ENCODE results near the gene CD82. TPM values are rescaled to one million over a fixed set of nuclear protein-coding genes. Genes with fewer than 3 reads are reported as not detected.

CD82 gene
- total and polyA plus RNA-seq, 7 experiments from 2014 or later = 36.4 to 319 (median 57.2) TPM

DNA sequence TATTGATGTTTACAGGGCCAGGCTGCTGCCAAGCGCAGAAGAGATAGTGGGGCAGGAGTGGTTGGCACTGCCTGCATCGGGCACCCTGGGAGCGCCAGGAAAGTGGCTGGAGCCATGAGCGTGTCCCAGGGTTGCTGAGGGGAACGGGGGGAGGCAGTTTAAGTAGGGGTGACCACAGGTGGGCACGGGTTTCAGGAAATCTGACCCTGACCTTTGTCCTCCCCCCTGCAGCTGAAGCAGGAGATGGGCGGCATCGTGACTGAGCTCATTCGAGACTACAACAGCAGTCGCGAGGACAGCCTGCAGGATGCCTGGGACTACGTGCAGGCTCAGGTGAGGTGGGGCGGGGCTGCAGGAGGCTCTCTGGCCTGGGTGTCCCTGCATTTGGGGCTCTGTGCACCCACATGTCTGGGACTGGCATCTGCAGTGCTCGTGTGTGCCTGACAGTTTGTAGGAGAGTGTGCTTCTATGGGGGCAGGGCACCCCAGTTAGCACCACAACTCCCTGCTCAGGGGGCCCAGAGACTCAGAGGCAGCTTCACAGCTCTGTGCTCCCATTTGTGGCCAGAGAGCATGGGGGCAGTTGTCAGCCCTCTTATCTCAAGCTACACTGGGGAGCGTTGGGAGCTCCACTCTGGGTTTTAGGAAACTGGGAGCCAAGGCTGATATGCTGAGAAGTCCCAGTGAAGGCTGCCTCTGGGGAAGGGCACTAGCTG lies 49.7 kb downstream of the CD82 start:
- Histone ChIP-seq H3K36me3 (ENCODE audit: control insufficient read depth in 2 of 3, insufficient read depth in 3 of 3, low read length in 3 of 3) (peaks cover 0 to 21% (median 0%) of the 10 kb centered on the region in 3 experiments), H3K27ac (ENCODE audit: low read depth, low read length) (no peak overlapping the region), H3K4me3 (ENCODE audit: low read length) (no peak overlapping the region), H3K9me3 (ENCODE audit: control insufficient read depth in 2 of 3, low read length in 3 of 3) (no peaks in the 10 kb centered on the region), H3K4me1 (ENCODE audit: control insufficient read depth in 2 of 2, insufficient read depth in 2 of 2, low read length in 2 of 2) (peaks cover 41 to 63% of the 10 kb centered on the region in 2 donors), H3K27me3 (ENCODE audit: control insufficient read depth in 2 of 2, insufficient read depth in 2 of 2, low read length in 2 of 2) (no peaks in the 10 kb centered on the region)
- ATAC-seq (no peak), DNase-seq (no peak)
- ChIA-PET CTCF (interaction anchor here (0.8 to 14.7 kb wide), 4 partner anchors 22 to 159 kb away, joined by 3 to 379 read pairs (median 3); partner anchors contain the start of gene CD82), POLR2A (interaction anchor here (0.7 to 4.2 kb wide), 2 partner anchors 50 to 57 kb away, joined by 3 to 32 read pairs; no protein-coding TSS in a partner anchor)
- H3K4me3 Mint-ChIP-seq = peak overlapping the region in 2 of 10 donors; percentile 51 to 55
- peaks cover 22 to 66% (median 60%) of the 10 kb centered on the region in 7 donors for H3K4me1 Mint-ChIP-seq
- intact Hi-C loops (cut with micrococcal nuclease) = no loop called here
- no peaks in the 10 kb centered on the region for H3K27me3 Mint-ChIP-seq
- H3K36me3 Mint-ChIP-seq = peaks cover 0 to 25% (median 0%) of the 10 kb centered on the region in 5 donors
- no peaks in the 10 kb centered on the region for H3K9me3 Mint-ChIP-seq
- H3K27ac Mint-ChIP-seq = peak overlapping the region in 8 of 9 donors; percentile 54 to 91 (median 76)

DNA sequence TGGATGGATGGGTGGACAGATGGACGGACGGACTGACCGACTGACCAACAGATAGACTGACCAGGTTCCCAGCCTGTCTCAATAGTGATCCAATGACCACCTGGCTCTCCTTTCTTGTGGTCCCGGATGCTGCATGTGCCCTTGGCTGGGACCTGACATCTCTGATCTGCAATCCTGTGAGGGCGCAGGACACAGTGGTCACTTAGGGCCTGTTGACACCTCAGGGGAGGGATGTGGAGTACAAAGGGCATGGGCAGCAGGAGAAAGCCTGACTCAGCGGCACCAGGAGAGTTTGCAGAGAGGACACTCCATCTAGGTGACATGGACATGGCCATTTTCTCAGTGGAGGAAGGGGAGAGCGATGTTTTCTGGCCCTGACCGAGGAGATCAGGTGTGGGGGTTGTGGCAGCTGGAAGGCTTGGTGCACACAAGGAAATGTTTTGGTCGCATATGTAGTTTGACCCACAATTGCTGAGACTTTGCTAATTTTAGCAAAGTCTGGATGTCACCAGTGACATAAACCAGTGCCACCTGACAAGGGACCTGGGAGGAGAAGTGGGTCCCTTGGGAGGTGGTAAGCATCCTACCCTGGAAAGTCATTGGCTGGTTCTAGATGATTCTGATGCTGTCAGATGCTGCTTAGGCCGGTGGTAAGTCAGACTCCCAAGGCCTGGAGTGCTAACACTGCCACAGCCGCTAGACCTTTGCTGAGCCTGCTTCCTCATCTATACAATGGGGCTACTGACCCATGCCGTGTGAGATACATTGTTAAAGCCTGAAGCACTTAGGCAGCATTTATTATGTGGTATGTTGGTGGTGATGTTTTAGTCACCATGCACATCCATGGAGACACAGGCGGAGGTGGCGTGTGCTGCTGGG lies 50.7 kb downstream of the CD82 start:
- no peak for ATAC-seq
- intact Hi-C loops (cut with micrococcal nuclease) = loop anchor here in 1 of 2 donors (2.0 kb wide), 1 partner anchor 51 kb away; the partner anchor contains the start of gene CD82
- Mint-ChIP-seq H3K9me3 (no peaks in the 10 kb centered on the region), H3K36me3 (peaks cover 0 to 32% (median 0%) of the 10 kb centered on the region in 5 donors), H3K4me3 (no peak overlapping the region), H3K4me1 (peaks cover 21 to 65% (median 51%) of the 10 kb centered on the region in 7 donors), H3K27me3 (no peaks in the 10 kb centered on the region), H3K27ac (peak overlapping the region in 3 of 9 donors; percentile 5 to 60 (median 11))
- Histone ChIP-seq H3K9me3 (ENCODE audit: control insufficient read depth in 2 of 3, low read length in 3 of 3) (no peaks in the 10 kb centered on the region), H3K27ac (ENCODE audit: low read depth, low read length) (no peak overlapping the region), H3K27me3 (ENCODE audit: control insufficient read depth in 2 of 2, insufficient read depth in 2 of 2, low read length in 2 of 2) (no peaks in the 10 kb centered on the region), H3K4me3 (ENCODE audit: low read length) (no peak overlapping the region), H3K36me3 (ENCODE audit: control insufficient read depth in 2 of 3, insufficient read depth in 3 of 3, low read length in 3 of 3) (peaks cover 0 to 21% (median 0%) of the 10 kb centered on the region in 3 experiments), H3K4me1 (ENCODE audit: control insufficient read depth in 2 of 2, insufficient read depth in 2 of 2, low read length in 2 of 2) (peaks cover 31 to 56% of the 10 kb centered on the region in 2 donors)
- ChIA-PET CTCF (interaction anchor here (1.0 to 14.7 kb wide), 9 partner anchors 11 to 295 kb away, joined by 3 to 379 read pairs (median 5); partner anchors contain the start of gene CD82), POLR2A (interaction anchor here (1.1 to 4.2 kb wide), 2 partner anchors 54 to 58 kb away, joined by 3 to 32 read pairs; no protein-coding TSS in a partner anchor)
- DNase-seq = no peak

DNA sequence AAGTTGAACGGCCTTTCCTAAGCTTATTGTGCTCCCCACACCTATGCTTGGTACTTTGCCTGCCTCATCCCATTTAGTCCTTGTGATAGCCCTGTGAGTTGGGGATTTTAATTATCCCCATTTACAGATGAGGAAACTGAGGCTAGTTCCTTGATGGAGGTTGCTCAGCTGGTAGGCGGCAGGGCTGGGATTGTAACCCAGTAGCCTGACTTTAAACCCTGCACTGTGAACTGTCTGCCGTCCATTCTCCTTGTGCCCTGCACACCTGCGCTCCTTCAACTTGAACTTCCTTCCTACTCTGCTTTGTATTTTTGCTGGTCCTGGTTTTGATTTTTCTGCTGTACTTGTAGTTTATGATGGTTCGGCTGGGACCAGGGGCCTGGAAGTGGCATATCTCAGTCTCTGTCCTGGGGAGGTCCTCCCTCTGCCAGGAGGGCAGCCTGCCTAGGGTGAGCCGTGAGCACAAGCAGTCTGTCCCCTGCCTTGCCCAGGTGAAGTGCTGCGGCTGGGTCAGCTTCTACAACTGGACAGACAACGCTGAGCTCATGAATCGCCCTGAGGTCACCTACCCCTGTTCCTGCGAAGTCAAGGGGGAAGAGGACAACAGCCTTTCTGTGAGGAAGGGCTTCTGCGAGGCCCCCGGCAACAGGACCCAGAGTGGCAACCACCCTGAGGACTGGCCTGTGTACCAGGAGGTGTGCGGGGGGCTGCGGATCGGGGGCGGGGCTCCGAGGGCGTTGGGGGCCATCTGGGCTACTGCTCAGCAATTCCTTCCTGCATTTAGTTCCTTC lies 52.4 kb downstream of the CD82 start:
- POLR2A ChIA-PET = interaction anchor here (0.6 to 4.2 kb wide), 5 partner anchors 21 to 66 kb away, joined by 3 to 32 read pairs (median 4); no protein-coding TSS in a partner anchor
- H3K4me1 Mint-ChIP-seq = peaks cover 14 to 65% (median 41%) of the 10 kb centered on the region in 7 donors

DNA sequence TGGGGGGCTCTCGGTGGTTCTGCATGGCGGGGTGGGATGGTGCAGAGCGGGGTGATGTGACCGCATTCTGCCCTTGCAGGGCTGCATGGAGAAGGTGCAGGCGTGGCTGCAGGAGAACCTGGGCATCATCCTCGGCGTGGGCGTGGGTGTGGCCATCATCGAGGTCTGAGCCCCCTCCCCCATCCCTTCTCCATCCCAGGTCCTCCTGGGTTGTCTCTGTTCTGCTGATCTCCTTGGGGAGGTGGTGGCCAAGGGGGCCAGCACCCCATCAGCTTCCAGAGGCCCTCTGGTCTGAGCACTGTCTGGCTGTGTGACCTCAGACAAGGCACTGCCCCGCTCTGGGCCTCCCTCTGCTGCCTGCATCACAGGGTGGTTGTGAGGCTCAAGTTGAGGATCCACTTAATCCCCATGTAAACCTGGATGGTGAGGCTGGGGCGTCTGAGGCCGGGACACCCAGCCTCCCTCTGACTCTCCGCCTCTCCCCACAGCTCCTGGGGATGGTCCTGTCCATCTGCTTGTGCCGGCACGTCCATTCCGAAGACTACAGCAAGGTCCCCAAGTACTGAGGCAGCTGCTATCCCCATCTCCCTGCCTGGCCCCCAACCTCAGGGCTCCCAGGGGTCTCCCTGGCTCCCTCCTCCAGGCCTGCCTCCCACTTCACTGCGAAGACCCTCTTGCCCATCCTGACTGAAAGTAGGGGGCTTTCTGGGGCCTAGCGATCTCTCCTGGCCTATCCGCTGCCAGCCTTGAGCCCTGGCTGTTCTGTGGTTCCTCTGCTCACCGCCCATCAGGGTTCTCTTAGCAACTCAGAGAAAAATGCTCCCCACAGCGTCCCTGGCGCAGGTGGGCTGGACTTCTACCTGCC lies 53.3 kb downstream of the CD82 start:
- H3K27me3 ChIP-seq (ENCODE audit: control insufficient read depth in 2 of 2, insufficient read depth in 2 of 2, low read length in 2 of 2) = no peaks in the 10 kb centered on the region
- ATAC-seq (no peak), DNase-seq (peak in 2 of 9 donors; percentile 4 to 20)
- H3K9me3 Mint-ChIP-seq = no peaks in the 10 kb centered on the region
- peak overlapping the region in 1 of 9 donors; percentile 41 for H3K27ac Mint-ChIP-seq
- no peak overlapping the region for H3K27ac ChIP-seq (ENCODE audit: low read depth, low read length)
- no peaks in the 10 kb centered on the region for H3K27me3 Mint-ChIP-seq
- no peaks in the 10 kb centered on the region for H3K9me3 ChIP-seq (ENCODE audit: control insufficient read depth in 2 of 3, low read length in 3 of 3)
- peaks cover 5 to 45% of the 10 kb centered on the region in 2 donors for H3K4me1 ChIP-seq (ENCODE audit: control insufficient read depth in 2 of 2, insufficient read depth in 2 of 2, low read length in 2 of 2)
- peaks cover 0 to 33% (median 0%) of the 10 kb centered on the region in 5 donors for H3K36me3 Mint-ChIP-seq
- CTCF ChIA-PET = interaction anchor here (1.6 to 14.7 kb wide), 4 partner anchors 45 to 293 kb away, joined by 5 to 379 read pairs (median 9); partner anchors contain the start of gene CD82
- POLR2A ChIA-PET = interaction anchor here (1.8 kb wide), 1 partner anchor 22 kb away, joined by 6 read pairs; no protein-coding TSS in a partner anchor
- peaks cover 23 to 64% (median 40%) of the 10 kb centered on the region in 7 donors for H3K4me1 Mint-ChIP-seq
- intact Hi-C loops (cut with micrococcal nuclease) = no loop called here
- no peak overlapping the region for H3K4me3 ChIP-seq (ENCODE audit: low read length)
- peaks cover 0 to 21% (median 0%) of the 10 kb centered on the region in 3 experiments for H3K36me3 ChIP-seq (ENCODE audit: control insufficient read depth in 2 of 3, insufficient read depth in 3 of 3, low read length in 3 of 3)
- no peak overlapping the region for H3K4me3 Mint-ChIP-seq

More for the DNA sequence above, 52.4 kb downstream of the CD82 start:
- CTCF ChIA-PET = interaction anchor here (0.6 to 14.7 kb wide), 13 partner anchors 11 to 932 kb away, joined by 3 to 379 read pairs (median 4); partner anchors contain the start of gene CD82
- DNase-seq = peak in 1 of 9 donors; percentile 18
- Histone ChIP-seq H3K4me1 (ENCODE audit: control insufficient read depth in 2 of 2, insufficient read depth in 2 of 2, low read length in 2 of 2) (peaks cover 15 to 45% of the 10 kb centered on the region in 2 donors), H3K27me3 (ENCODE audit: control insufficient read depth in 2 of 2, insufficient read depth in 2 of 2, low read length in 2 of 2) (no peaks in the 10 kb centered on the region), H3K36me3 (ENCODE audit: control insufficient read depth in 2 of 3, insufficient read depth in 3 of 3, low read length in 3 of 3) (peaks cover 0 to 21% (median 0%) of the 10 kb centered on the region in 3 experiments), H3K4me3 (ENCODE audit: low read length) (no peak overlapping the region), H3K27ac (ENCODE audit: low read depth, low read length) (no peak overlapping the region), H3K9me3 (ENCODE audit: control insufficient read depth in 2 of 3, low read length in 3 of 3) (no peaks in the 10 kb centered on the region)
- intact Hi-C loops (cut with micrococcal nuclease) = loop anchor here (1.0 to 2.0 kb wide), 3 partner anchors 53 to 95 kb away; partner anchors contain the start of gene CD82 (in 1 of the 2)
- Mint-ChIP-seq H3K4me3 (no peak overlapping the region), H3K27me3 (no peaks in the 10 kb centered on the region), H3K36me3 (peaks cover 0 to 30% (median 0%) of the 10 kb centered on the region in 5 donors), H3K9me3 (no peaks in the 10 kb centered on the region), H3K27ac (peak overlapping the region in 1 of 9 donors; percentile 60)
- ATAC-seq = no peak

DNA sequence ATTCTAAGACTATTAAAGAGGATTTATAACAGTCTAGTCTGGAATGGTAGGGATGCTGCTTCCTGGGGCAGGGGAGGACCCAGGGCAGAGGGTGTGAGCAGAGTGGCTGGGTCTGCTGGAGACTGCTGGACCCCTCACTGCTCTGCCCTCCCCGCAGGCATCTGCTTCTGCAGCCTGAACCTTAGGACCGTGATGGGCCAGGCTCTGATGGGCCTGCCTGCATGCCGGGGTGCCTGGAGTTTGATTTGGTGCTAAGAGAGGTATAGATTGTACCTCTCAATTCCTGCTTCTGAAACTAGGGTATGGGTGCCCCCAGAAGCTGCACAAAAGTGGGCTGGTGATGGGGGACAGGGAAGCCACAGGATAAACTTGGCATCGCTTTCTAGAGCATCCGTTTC lies 54.9 kb downstream of the CD82 start:
- Histone ChIP-seq H3K36me3 (ENCODE audit: control insufficient read depth in 2 of 3, insufficient read depth in 3 of 3, low read length in 3 of 3) (peaks cover 0 to 21% (median 0%) of the 10 kb centered on the region in 3 experiments), H3K4me3 (ENCODE audit: low read length) (no peak overlapping the region), H3K9me3 (ENCODE audit: control insufficient read depth in 2 of 3, low read length in 3 of 3) (no peaks in the 10 kb centered on the region), H3K4me1 (ENCODE audit: control insufficient read depth in 2 of 2, insufficient read depth in 2 of 2, low read length in 2 of 2) (peaks cover 0 to 29% of the 10 kb centered on the region in 2 donors), H3K27ac (ENCODE audit: low read depth, low read length) (no peak overlapping the region), H3K27me3 (ENCODE audit: control insufficient read depth in 2 of 2, insufficient read depth in 2 of 2, low read length in 2 of 2) (no peaks in the 10 kb centered on the region)
- ChIA-PET CTCF (interaction anchor here (0.6 to 14.7 kb wide), 5 partner anchors 8 to 291 kb away, joined by 3 to 379 read pairs (median 5); partner anchors contain the start of gene CD82), POLR2A (no interaction called here)
- H3K4me3 Mint-ChIP-seq = no peak overlapping the region
- ATAC-seq (no peak), DNase-seq (peak in 2 of 9 donors; percentile 4 to 13)
- H3K4me1 Mint-ChIP-seq = peaks cover 21 to 50% (median 31%) of the 10 kb centered on the region in 7 donors
- H3K27me3 Mint-ChIP-seq = no peaks in the 10 kb centered on the region
- intact Hi-C loops (cut with micrococcal nuclease) = loop anchor here in 1 of 2 donors (2.0 to 5.0 kb wide), 3 partner anchors 107 to 274 kb away; partner anchors contain the start of gene TSPAN18
- no peak overlapping the region for H3K27ac Mint-ChIP-seq
- H3K36me3 Mint-ChIP-seq = peaks cover 0 to 24% (median 0%) of the 10 kb centered on the region in 5 donors
- no peaks in the 10 kb centered on the region for H3K9me3 Mint-ChIP-seq

Data from naive thymus-derived CD4-positive, alpha-beta T cell (primary cell).